Trophoblast cell (in vitro differentiated cells and primary cell): ENCODE results near the gene CXXC4.

Source experiments
- DNase-seq, 2 donors: peaks; one replicate each; pipeline ENCODE4 v3.0.0-alpha.2; 2016
- H2AFZ ChIP-seq: 2 replicates; pipeline ENCODE4 v1.6.1; 2013; ENCODE audit warnings: low read length, moderate library complexity, mild to moderate bottlenecking; ENCODE audit not compliant: insufficient read depth, poor library complexity
- H2AK5ac ChIP-seq: 2 replicates; pipeline ENCODE4 v1.6.1; 2013; ENCODE audit warnings: mild to moderate bottlenecking, low read length
- H2BK120ac ChIP-seq: 2 replicates; pipeline ENCODE4 v1.6.1; 2013; ENCODE audit warnings: low read length, mild to moderate bottlenecking, moderate library complexity; ENCODE audit not compliant: insufficient read depth, poor library complexity
- H2BK12ac ChIP-seq: 2 replicates; pipeline ENCODE4 v1.6.1; 2013; ENCODE audit warnings: mild to moderate bottlenecking, low read length, moderate library complexity
- H2BK5ac ChIP-seq: 2 replicates; pipeline ENCODE4 v1.6.1; 2013; ENCODE audit warnings: low read length, low read depth, moderate library complexity, mild to moderate bottlenecking; ENCODE audit not compliant: poor library complexity
- H3K14ac ChIP-seq: 2 replicates; pipeline ENCODE4 v1.6.1; 2013; ENCODE audit warnings: mild to moderate bottlenecking, low read length
- H3K18ac ChIP-seq: 2 replicates; pipeline ENCODE4 v1.6.1; 2013; ENCODE audit warnings: mild to moderate bottlenecking, low read length
- H3K23ac ChIP-seq: 2 replicates; pipeline ENCODE4 v1.6.1; 2013; ENCODE audit warnings: low read length
- H3K27ac ChIP-seq: 2 replicates; pipeline ENCODE4 v1.5.1; 2013; ENCODE audit warnings: low read depth, mild to moderate bottlenecking, inconsistent platforms, low read length, moderate library complexity
- H3K27me3 ChIP-seq: 2 replicates; pipeline ENCODE4 v1.6.1; 2013; ENCODE audit warnings: inconsistent platforms, mild to moderate bottlenecking, low read length, moderate library complexity; ENCODE audit not compliant: insufficient read depth
- H3K36me3 ChIP-seq, 2 experiments: 1 replicate in 1 of 2; 2 replicates in 1 of 2; pipeline ENCODE4 v1.6.1; 2013; ENCODE audit warnings: low read length in 2 of 2, mild to moderate bottlenecking in 2 of 2, moderate library complexity in 1 of 2; ENCODE audit not compliant: insufficient read depth in 2 of 2, control insufficient read depth in 1 of 2
- H3K4ac ChIP-seq: 2 replicates; pipeline ENCODE4 v1.6.1; 2013; ENCODE audit warnings: low read depth, mild to moderate bottlenecking, low read length, moderate library complexity
- H3K4me1 ChIP-seq, 2 experiments: 1 replicate in 1 of 2; 2 replicates in 1 of 2; pipeline ENCODE4 v1.6.1; 2013; ENCODE audit warnings: low read length in 2 of 2, mild to moderate bottlenecking in 2 of 2, moderate library complexity in 1 of 2; ENCODE audit not compliant: insufficient read depth in 2 of 2, control insufficient read depth in 1 of 2
- H3K4me2 ChIP-seq: 2 replicates; pipeline ENCODE4 v1.6.1; 2013; ENCODE audit warnings: inconsistent platforms, mild to moderate bottlenecking, low read length, moderate library complexity
- H3K4me3 ChIP-seq: 2 replicates; pipeline ENCODE4 v1.5.1; 2013; ENCODE audit warnings: mild to moderate bottlenecking, low read depth, low read length, inconsistent platforms
- H3K79me1 ChIP-seq: one replicate; pipeline ENCODE4 v1.6.1; 2013; ENCODE audit warnings: low read length
- H3K79me2 ChIP-seq: 2 replicates; pipeline ENCODE4 v1.6.1; 2013; ENCODE audit warnings: low read length, mild to moderate bottlenecking; ENCODE audit not compliant: control insufficient read depth, insufficient read depth, poor library complexity
- H3K9ac ChIP-seq: 2 replicates; pipeline ENCODE4 v1.6.1; 2013; ENCODE audit warnings: mild to moderate bottlenecking, low read length
- H3K9me3 ChIP-seq: 2 replicates; pipeline ENCODE4 v1.6.1; 2013; ENCODE audit warnings: low read depth, mild to moderate bottlenecking, control low read depth, inconsistent platforms, low read length; ENCODE audit not compliant: insufficient read depth
- H4K12ac ChIP-seq: 2 replicates; pipeline ENCODE4 v1.6.1; 2013; ENCODE audit warnings: low read depth, mild to moderate bottlenecking, low read length, moderate library complexity
- H4K8ac ChIP-seq: 2 replicates; pipeline ENCODE4 v1.6.1; 2013; ENCODE audit warnings: low read depth, mild to moderate bottlenecking, low read length, moderate library complexity
- H4K91ac ChIP-seq: one replicate; pipeline ENCODE4 v1.6.1; 2013; ENCODE audit warnings: low read depth, mild to moderate bottlenecking, low read length, moderate library complexity
- WGBS: extraction: QIAGEN DNeasy Blood & Tissue Kit; methylation state at CpG from one replicate; pipeline ENCODE4 v1.1.7; 2013; ENCODE audit warnings: missing lambda C conversion rate; ENCODE audit not compliant: insufficient read length, insufficient coverage; ENCODE audit errors: extremely low coverage; 5-methylcytosine and 5-hydroxymethylcytosine counted together

Gene CXXC4

DNA sequence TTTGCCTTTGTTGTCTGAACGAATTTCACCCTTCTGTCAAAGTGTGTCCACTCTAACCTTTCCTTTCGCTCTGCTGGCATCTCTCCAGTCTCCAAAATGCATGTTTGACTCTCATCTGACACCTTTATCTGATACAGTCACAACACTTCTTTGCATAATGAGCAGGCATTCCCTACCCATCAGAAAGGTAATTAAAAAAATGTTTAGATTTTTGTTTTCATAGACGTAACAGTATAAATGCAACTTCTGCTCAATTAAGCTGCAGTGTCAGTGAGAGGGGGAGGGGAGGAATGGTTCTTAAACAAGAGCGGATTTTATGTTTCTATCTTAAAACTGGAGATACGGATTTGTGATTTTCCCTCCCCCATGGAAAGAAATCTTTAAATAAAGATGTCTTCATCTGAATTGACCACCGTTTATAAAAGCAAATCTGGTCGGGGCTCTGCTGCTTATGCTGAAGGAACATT, 70.2 kb downstream of the CXXC4 start:
- no peaks in the 10 kb centered on the region for H3K79me1 ChIP-seq
- H3K23ac ChIP-seq = no peak overlapping the region
- no peak for DNase-seq
- no peak overlapping the region for H2AK5ac ChIP-seq
- H3K36me3 ChIP-seq = no peaks in the 10 kb centered on the region
- H2BK12ac ChIP-seq = no peak overlapping the region
- no peaks in the 10 kb centered on the region for H3K4me1 ChIP-seq
- no peak overlapping the region for H3K4ac ChIP-seq
- H2BK120ac ChIP-seq = no peak overlapping the region
- no peak overlapping the region for H3K14ac ChIP-seq
- H4K12ac ChIP-seq = no peak overlapping the region
- WGBS = no CpG with 5 or more reads among the region's 7 CpGs
- H4K8ac ChIP-seq = no peak overlapping the region
- H3K4me3 ChIP-seq = no peak overlapping the region
- no peak overlapping the region for H2BK5ac ChIP-seq
- no peak overlapping the region for H3K27ac ChIP-seq
- H3K9ac ChIP-seq = no peak overlapping the region
- no peaks in the 10 kb centered on the region for H3K79me2 ChIP-seq
- H3K9me3 ChIP-seq = peaks cover 3% of the 10 kb centered on the region
- no peak overlapping the region for H4K91ac ChIP-seq
- no peaks in the 10 kb centered on the region for H3K27me3 ChIP-seq
- H2AFZ ChIP-seq = no peak overlapping the region
- no peak overlapping the region for H3K4me2 ChIP-seq
- no peak overlapping the region for H3K18ac ChIP-seq

DNA sequence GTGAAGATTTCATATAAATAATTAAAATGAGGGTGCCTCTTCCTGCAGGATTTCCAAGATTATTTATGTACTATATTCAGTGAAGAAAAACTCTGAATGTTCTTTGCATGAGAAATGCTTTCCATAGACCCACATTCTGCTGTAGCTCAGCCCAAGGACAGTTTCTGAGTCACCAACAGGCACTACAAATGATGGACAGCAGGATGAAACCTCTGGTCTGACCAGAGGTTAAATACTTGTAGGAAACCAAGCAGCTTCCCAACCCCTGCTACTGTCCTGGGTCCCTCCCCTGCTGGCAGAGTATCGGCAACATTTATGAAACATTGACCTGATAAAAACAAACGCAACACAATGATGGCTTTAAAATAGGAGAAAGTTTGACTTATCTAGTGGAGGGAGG, 73.1 kb downstream of the CXXC4 start:
- H2AK5ac ChIP-seq = no peak overlapping the region
- no peak overlapping the region for H4K12ac ChIP-seq
- no peaks in the 10 kb centered on the region for H3K79me2 ChIP-seq
- H3K4me3 ChIP-seq = no peak overlapping the region
- no peak overlapping the region for H2BK5ac ChIP-seq
- no peaks in the 10 kb centered on the region for H3K4me1 ChIP-seq
- peak; percentile 2 to 26 for DNase-seq
- WGBS = no CpG with 5 or more reads among the region's 2 CpGs
- no peak overlapping the region for H2AFZ ChIP-seq
- no peak overlapping the region for H2BK12ac ChIP-seq
- no peak overlapping the region for H3K27ac ChIP-seq
- no peak overlapping the region for H3K9ac ChIP-seq
- H3K36me3 ChIP-seq = no peaks in the 10 kb centered on the region
- no peak overlapping the region for H3K4ac ChIP-seq
- no peak overlapping the region for H3K14ac ChIP-seq
- no peak overlapping the region for H3K23ac ChIP-seq
- H2BK120ac ChIP-seq = no peak overlapping the region
- H3K27me3 ChIP-seq = no peaks in the 10 kb centered on the region
- no peak overlapping the region for H3K18ac ChIP-seq
- H4K91ac ChIP-seq = no peak overlapping the region
- H3K4me2 ChIP-seq = no peak overlapping the region
- no peaks in the 10 kb centered on the region for H3K9me3 ChIP-seq
- no peaks in the 10 kb centered on the region for H3K79me1 ChIP-seq
- no peak overlapping the region for H4K8ac ChIP-seq

DNA sequence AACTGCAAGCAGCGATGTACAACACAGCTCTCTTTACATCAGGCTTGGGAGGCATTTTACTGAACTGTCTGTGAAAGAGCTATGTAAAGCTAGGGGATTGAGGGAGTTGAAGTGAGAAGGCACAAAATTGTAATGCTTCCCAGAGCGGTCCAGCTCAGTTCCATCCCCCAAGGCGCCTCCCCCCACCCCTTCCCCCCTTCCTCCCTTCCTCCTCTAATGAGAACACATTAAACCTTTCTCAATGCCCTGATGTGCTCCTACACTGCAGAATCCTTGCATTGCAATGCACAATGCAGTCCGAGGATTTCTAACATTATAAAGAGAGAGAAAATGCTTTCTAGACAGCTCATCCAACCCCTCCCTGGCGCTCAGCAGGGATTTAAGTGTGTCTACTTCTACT, 73.9 kb downstream of the CXXC4 start:
- no peak overlapping the region for H3K23ac ChIP-seq
- no peaks in the 10 kb centered on the region for H3K79me1 ChIP-seq
- no peaks in the 10 kb centered on the region for H3K4me1 ChIP-seq
- H2BK5ac ChIP-seq = no peak overlapping the region
- peak overlapping the region; percentile 14 for H3K27ac ChIP-seq
- peak; percentile 32 to 58 for DNase-seq
- no peak overlapping the region for H2AFZ ChIP-seq
- H4K8ac ChIP-seq = no peak overlapping the region
- H3K9ac ChIP-seq = no peak overlapping the region
- no peak overlapping the region for H3K18ac ChIP-seq
- no CpG with 5 or more reads among the region's 5 CpGs for whole genome bisulfite sequencing
- no peaks in the 10 kb centered on the region for H3K36me3 ChIP-seq
- no peak overlapping the region for H2AK5ac ChIP-seq
- H3K27me3 ChIP-seq = no peaks in the 10 kb centered on the region
- peak overlapping the region; percentile 36 for H3K4me2 ChIP-seq
- H4K91ac ChIP-seq = no peak overlapping the region
- H3K9me3 ChIP-seq = no peaks in the 10 kb centered on the region
- no peak overlapping the region for H2BK12ac ChIP-seq
- no peak overlapping the region for H3K4ac ChIP-seq
- H2BK120ac ChIP-seq = no peak overlapping the region
- H3K79me2 ChIP-seq = no peaks in the 10 kb centered on the region
- no peak overlapping the region for H3K4me3 ChIP-seq
- no peak overlapping the region for H4K12ac ChIP-seq
- H3K14ac ChIP-seq = no peak overlapping the region
